Fibroblast of skin of left biceps (primary cell): Measurements from ENCODE around the gene AKAP12.
A peak's percentile ranks its signal among the peaks of the same experiment; 100 is the strongest.

ENCODE experiments used
- DNase-seq, 2 experiments: peaks; one replicate each; pipeline ENCODE4 v3.0.0-alpha.2; 2013; ENCODE audit warnings: low read depth in 2 of 2

The AKAP12 gene, protein sequence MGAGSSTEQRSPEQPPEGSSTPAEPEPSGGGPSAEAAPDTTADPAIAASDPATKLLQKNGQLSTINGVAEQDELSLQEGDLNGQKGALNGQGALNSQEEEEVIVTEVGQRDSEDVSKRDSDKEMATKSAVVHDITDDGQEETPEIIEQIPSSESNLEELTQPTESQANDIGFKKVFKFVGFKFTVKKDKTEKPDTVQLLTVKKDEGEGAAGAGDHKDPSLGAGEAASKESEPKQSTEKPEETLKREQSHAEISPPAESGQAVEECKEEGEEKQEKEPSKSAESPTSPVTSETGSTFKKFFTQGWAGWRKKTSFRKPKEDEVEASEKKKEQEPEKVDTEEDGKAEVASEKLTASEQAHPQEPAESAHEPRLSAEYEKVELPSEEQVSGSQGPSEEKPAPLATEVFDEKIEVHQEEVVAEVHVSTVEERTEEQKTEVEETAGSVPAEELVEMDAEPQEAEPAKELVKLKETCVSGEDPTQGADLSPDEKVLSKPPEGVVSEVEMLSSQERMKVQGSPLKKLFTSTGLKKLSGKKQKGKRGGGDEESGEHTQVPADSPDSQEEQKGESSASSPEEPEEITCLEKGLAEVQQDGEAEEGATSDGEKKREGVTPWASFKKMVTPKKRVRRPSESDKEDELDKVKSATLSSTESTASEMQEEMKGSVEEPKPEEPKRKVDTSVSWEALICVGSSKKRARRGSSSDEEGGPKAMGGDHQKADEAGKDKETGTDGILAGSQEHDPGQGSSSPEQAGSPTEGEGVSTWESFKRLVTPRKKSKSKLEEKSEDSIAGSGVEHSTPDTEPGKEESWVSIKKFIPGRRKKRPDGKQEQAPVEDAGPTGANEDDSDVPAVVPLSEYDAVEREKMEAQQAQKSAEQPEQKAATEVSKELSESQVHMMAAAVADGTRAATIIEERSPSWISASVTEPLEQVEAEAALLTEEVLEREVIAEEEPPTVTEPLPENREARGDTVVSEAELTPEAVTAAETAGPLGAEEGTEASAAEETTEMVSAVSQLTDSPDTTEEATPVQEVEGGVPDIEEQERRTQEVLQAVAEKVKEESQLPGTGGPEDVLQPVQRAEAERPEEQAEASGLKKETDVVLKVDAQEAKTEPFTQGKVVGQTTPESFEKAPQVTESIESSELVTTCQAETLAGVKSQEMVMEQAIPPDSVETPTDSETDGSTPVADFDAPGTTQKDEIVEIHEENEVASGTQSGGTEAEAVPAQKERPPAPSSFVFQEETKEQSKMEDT (N-terminal part only)

DNA sequence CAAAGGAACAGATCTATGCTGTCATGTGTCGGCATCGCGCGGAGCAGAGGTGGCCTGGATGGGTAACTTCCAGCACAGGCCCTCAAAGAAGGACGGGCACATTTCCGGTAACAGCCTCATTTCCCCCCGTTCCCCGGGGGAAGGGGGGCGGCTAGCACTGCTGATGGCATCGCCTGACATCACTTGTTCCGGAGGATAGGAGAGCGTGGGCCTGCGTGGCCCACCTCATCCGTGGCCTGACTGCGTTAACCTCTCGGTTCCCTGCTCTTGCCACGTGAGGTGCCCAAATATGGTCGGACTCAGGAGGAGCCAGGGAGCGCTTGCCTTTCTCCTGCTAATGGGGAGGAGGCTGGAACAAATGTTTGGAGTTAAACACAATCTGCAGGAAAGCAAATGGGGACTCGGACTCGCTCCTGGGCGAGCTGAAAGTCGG, at the start of gene AKAP12:
TSS of gene AKAP12 (plus strand) at position 365 of the 433 bp plus-strand sequence. CDS start 596 bp downstream, outside the sequence.
- DNase-seq, result no peak

DNA sequence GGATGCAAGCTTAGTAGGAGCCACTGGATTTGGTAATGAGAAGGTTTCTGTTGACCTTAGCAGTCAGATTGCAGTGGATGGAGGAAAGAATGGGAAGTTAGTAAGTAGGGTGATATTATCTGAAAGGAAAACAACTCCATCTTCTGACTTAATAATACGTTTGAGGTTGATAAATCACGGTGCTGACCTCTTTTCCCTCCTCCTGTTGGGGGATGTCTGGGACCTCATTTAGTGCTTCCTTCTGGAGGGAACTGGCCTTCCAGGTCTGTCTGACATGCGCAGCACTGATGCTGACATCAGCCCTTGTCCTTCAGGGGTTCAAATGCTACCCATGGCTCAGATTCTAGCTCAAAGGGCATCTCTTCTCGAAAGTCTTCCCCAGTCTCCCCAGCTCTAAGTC, 48.2 kb upstream of the AKAP12 start:
- no peak for DNase-seq

DNA sequence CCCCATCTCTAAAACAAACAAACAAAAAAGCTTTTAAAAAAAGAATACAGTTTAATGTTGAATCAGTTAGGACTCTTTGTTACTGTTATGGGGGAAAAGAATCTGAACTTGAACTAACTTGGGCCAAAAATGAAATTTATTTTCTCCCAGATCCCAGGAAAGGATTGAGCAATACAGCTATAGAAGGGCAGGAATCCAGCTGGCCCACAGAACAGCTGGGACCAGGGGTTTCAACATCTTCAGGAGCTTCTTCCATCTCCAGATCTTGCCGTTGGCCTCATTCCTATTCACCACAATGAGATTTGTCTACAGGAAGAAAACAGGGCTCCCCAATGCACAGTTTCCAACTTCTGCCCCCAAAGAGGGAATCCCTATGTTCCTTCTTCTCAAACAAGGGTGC, 43.2 kb upstream of the AKAP12 start:
- peak; percentile 62 to 69 for DNase-seq

DNA sequence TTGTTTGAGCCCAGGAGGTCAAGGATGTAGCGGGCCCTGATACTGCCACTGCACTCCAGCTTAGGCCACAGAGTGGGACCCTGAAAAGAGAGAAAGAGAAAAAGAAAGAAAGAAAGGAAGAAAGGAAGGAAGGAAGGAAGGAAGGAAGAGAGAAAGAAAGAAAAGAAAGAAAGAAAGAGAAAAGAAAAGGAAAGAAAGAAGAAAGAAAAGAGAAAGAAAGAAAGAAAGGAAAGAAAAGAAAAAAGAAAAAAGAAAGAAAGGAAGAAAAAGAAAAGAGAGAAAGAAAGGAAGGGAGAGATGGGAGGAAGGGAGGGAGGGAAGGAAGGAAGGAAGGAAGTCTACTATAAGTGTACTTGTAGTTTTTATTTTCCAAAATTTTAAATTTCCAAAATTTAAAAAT, 42.2 kb upstream of the AKAP12 start:
- no peak for DNase-seq

DNA sequence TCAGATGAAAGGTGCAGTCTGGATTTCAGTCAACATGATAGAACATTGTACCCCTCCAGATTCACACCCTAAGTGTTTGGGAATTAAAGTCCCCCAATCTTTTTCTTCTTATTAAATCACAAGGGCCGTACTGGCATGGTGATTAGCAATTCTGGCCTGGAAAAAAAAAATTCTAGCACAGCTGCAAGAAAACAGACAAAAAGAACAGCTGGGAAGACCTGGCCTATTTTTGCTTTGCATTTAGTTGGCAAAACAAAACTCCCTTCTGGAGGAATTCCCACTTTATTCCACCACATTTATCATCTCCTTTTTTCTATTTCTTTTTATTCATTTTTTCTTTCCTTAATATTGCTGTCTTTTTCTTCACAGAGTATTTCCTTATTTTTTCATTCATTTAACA, 39.8 kb upstream of the AKAP12 start:
- DNase-seq, result no peak

DNA sequence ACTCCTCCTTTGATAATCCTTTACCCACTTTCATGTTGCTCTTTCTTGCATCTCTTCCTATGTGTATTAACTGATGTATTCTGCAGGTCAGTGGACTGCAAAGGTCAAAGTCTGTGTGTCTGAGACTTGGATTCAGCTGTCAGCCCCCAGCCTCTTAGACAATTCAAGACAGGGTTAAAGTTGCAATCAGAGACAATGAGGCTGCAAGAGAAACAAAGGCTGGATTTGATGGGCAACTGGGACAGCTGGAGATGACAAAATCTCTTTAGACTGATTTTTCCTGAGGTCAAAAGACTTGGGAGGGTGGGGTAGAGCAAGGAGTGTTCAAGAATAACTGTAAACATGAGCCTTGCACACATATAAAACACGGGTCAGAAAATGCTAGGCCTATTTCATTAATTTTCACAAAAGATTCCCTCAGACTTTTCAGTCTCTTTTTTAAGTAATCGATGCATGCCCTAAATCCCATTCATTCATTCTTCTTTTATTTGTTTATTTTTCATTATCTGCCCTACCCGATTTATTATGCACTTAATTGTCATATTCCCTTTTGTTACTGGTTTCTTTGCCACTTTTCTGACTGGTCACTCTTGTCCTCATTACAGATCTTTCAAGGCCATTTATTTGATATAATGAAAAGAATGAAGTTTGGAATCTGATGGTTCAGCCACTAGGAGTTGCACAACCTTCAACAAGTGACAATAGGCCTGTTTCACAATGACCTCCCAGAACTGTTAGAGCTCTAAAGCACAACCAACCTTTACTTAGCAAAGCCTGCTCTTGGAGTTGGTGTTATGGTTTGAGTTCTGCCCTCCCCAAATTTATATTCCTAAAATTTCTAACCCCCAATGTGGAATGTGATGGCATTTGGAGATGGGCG, 33.8 kb upstream of the AKAP12 start:
- no peak for DNase-seq

DNA sequence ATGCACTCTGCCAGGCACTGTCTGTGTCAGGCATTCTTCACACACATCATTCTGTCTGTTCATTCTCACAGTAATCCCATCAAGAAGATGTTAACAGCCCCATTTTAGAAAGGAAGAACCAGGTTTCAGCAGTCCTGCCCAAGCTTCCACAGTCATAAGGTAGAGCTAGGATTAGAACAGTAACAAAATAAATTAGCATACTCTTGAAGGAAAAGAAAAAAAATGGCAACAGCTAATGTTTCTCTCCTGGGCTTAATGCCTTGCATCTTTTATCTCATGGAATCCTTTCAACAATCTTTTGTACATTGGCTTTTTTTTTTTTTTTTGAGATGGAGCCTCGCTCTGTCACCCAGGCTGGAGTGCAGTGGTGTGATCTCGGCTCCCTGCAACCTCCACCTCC, 32.1 kb upstream of the AKAP12 start:
- no peak for DNase-seq

DNA sequence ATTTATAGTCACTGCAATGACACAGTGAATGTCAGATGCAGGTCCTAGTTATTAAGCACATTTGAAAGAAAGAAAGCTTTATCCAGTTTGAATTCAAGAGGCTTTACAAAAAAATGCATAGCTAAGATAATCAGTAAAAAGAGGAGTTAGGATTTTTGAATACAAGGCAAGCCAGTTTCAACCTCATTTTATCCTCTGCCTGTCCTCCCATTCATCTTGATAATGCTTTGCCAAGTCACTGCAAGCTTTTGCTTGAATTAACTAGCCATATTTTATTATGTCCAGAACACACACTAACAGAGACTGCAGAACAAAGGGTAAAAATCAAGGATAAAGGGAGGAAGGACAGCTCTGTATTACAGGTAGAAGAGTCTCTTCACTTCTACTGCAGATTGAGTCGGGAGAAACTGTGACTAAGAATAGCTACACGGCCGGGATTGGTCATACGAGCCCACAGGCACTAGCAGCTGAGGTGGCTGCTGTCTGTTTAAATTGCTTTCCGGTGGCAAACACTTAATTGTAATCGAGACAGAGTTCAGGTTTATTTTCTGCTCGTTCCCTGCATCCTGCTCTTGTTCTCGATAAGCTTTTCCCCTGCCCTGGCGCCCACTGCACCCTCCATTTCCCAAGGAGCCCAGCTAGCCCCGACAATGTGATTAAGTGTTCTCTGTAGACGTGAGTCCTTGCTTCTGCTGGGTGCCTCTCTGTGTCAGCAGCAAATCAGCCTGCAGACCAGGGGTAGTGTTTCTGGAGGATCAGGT, 30.5 kb upstream of the AKAP12 start:
- DNase-seq, result no peak

DNA sequence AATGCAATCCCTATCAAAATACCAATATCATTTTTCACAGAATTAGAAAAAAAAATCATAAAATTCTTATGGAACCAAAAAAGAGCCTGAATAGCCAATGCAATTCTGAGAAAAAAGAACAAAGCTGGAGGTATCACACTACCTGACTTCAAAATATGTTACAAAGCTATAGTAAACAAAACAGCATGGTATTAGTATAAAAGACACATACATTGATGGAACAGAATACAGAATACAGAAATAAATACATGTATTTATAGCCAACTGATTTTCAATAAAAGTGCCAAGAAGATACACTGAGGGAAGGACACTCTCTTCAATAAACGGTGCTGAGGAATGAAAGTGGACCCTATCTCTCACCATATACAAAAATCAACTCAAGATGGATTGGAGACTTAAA, 28.7 kb upstream of the AKAP12 start:
- DNase-seq, result no peak

DNA sequence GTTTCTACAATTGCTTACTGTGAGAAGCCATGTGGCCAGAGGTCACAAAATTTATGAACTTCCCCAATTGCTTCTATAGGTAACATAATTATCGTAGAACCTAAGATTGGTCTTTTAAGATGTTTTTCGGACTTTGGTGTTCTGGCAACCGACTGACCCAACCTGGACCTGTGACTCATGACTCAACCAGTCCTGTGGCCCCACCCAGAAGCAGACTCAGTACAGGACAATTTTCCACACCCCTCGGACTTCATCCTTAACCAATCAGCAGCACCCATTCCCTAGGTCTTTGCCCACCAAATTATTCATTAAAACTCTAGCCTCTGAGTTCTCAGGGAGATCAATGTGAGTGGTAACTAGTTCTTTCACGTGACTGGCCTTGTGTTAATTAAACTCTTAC, 26.4 kb upstream of the AKAP12 start:
- DNase-seq, result no peak

DNA sequence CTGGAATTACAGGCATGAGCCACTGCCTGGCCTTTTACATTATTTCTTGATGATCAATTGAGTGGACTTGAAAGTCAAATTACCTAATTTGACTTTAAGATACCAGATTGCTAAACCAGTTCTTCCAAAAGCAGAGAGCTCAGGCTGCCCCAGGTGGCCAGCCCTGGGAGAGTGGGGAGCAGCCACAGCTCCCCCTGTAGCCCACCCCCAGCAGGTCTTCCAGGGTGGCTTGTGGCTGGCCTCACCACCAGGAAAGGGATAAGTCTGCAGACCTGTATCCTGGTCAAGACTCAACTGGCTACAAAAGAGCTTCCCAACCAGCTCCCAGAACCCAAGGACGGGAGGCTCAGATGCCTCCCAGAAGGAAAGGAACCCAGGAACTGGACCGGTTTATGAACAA, 23.8 kb upstream of the AKAP12 start:
- DNase-seq, result no peak

DNA sequence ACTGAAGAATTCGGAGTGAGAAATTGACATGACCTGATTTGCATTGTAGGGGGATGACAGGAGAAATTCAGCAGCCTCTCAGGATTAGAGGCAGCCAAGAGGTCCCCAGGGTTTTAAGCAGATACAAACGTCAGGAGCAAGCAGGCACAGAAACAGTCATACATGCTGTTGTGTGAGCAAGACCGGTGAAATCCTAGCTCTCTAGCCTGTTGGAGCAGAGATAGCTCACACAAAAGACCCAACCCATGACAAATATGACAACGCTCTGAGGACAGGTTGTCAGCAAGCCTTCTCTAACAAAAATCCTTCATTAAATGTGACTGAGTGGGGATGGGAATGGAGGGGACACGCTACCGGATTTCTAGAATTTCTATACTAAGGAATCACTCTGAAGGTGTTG, 23.0 kb upstream of the AKAP12 start:
- no peak for DNase-seq

DNA sequence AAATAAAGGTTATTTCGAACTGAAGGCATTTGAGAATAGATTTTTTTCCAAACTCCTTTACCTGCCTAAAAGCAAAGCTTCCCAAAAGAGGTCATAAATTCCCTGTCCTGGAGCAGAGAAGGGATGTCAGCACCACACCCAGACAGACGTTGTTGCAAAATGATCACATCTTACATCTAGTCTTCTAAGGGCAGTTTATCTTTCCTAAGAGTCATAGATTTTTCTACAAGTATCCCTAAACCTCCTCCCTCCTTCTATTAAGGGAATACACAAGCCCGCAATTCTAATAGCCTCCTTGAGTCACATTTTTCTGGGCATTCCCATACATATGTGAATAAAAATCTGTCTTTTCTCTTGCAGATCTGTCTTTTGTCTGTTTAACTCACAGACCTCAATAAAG, 20.6 kb upstream of the AKAP12 start:
- no peak for DNase-seq

DNA sequence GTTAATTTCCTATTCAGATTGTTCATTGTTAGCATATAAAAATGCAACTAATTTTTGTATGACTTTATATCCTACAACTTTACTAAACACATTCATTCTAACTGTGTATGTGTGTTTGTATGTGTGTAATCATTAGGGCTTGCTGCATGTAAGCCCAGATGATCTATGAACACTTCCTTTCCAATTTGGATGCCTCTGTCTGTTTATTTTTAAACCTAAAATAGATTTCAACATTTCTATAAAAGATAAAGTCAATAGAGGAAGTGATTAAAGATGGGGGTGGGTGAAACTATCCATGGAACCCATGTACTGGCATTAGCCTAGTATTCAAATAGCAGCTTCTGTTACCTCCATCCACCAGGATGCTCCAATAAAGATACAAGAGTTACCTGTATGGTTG, 15.7 kb upstream of the AKAP12 start:
- no peak for DNase-seq

DNA sequence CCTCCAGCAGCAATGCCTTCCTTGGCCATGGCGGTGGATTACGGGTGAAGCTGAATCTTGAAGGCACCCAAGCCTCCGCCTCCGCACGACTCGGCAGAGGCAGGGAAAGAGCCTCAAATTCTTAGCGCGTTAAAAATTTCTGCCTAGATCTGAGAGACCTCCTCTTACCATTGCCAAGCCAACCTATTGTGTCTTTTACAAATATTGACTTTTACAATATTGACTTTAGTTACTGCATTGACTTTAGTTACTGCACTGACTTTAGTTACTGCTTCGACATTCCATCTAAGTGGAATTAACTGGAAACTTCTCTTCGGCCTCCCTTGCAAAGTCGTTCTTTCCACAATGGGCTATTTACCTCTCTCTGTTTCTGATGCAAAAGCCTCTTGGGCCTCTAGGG, 13.8 kb upstream of the AKAP12 start:
- no peak for DNase-seq

DNA sequence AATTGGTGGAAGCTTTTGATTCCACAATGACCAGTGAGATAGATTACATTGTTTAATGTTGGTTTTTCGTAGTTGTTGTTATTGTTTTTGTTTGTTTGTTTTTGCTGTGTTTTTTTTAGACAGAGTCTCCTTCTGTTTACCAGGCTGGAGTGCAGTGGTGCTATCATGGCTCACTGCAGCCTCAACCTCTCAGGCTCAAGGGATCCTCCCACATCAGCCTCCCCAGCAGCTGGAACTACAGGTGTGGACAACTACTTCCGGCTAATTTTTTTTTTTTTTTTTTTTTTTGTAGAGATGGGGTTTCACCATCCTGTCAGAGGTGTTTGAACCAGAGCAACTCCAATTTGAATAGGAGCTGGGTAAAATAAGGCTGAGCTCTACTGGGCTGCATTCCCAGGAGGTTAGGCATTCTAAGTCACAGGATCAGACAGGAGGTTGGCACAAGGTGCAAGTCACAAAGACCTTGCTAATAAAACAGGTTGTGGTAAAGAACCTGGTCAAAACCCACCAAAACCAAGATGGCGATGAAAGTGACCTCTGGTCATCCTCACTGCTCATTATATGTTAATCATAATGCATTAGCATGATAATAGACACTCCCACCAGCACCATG, 10.9 kb upstream of the AKAP12 start:
- no peak for DNase-seq

DNA sequence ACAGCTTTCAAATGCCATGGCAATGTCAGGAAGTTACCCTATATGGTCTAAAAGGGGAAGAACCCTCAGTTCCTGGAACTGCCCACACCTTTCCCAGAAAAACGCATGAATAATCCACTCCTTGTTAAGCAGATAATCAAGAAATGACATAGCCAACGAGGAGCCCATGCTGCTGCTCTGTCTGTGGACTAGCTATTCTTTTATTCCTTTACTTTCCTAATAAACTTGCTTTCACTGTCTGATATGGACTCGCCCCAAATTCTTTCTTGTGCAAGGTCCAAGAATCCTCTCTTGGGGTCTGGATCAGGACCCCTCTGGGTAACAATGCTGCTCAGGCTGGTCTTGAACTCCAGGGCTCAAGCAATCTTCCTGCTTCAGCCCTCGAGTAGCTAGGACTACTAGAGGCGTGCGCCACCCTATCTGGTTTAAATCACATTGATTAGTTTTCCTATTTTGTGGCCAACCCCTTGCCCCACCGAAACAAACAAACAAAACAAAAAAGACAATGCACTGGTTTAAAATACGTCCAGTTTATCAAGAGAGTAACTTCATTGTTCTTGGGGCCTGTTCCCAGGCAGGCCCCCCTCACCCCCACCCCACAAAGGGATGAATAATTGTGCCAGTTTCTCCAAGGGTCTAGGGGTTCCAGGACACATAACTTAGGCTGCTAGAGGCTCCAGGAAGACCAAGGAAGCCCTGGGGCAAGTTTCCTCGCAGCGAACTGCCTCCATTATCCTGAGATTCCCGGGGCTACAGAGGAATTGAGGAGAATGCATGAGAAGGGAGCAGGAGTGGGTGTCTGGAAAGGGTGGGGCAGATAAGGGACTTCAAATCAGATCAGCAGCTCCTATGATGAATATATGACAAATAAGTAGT, 10.1 kb upstream of the AKAP12 start:
- DNase-seq, result no peak

DNA sequence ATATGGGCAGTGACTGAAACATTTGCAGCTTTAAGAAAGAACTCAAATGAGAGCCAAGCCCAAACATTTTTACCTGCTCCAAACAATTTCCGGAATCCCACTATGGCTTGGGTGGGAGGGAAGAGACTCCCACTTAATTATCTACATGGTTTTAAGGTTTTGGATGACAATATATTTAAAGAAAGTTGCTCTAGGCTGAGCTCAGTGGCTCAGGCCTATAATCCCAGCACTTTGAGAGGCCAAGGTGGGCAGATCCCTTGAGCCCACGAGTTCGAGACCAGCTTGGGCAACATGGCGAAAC, 9.5 kb upstream of the AKAP12 start:
- no peak for DNase-seq

DNA sequence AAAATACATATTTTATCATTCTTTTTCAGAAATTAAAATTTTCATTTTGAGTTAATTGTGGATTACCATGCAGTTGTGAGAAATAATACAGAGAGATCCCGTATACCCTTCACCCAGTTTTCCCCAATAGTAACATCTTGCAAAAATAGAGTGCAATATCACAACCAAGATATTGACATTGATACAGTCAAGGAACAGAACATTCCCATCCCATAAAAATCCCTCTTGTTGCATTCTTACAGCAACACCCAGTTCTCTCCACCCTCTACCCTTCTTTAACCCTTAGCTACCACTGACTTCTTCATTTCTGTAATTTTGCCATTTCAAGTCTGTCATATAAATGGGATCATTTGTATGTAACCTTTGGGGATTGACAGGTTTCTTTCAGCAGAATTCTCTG, 6.9 kb upstream of the AKAP12 start:
- no peak for DNase-seq
